Hepatocyte (in vitro differentiated cells): ENCODE measurements around the gene TAF12. TPM values are rescaled to one million over a fixed set of nuclear protein-coding genes. Genes with fewer than 3 reads are reported as not detected.

Source experiments
- DNase-seq: peaks from one replicate; pipeline ENCODE4 v3.0.0-alpha.2; 2016; ENCODE audit warnings: low spot score
- H2AFZ ChIP-seq: fragments of 200-600 bp; sonication (generic); 2 replicates; pipeline ENCODE4 v1.6.0; 2016; ENCODE audit warnings: antibody characterized with exemption, mild to moderate bottlenecking
- H3K27ac ChIP-seq: fragments of 200-600 bp; sonication (generic); 2 replicates; pipeline ENCODE4 v1.5.1; 2016; ENCODE audit warnings: mild to moderate bottlenecking
- H3K27me3 ChIP-seq: fragments of 200-600 bp; sonication (generic); 2 replicates; pipeline ENCODE4 v1.6.1; 2016
- H3K36me3 ChIP-seq: fragments of 200-600 bp; sonication (generic); replicated peaks from 2 replicates; pipeline ENCODE4 v1.5.1; 2016; ENCODE audit warnings: low read depth; ENCODE audit not compliant: insufficient read depth
- H3K4me1 ChIP-seq: fragments of 200-600 bp; sonication (generic); 2 replicates; pipeline ENCODE4 v1.5.1; 2016; ENCODE audit warnings: mild to moderate bottlenecking, moderate library complexity; ENCODE audit not compliant: insufficient read depth
- H3K4me2 ChIP-seq: fragments of 200-600 bp; sonication (generic); 2 replicates; pipeline ENCODE4 v1.6.0; 2016
- H3K4me3 ChIP-seq: fragments of 200-600 bp; sonication (generic); 2 replicates; pipeline ENCODE4 v1.5.1; 2016; ENCODE audit warnings: mild to moderate bottlenecking
- H3K79me2 ChIP-seq: fragments of 200-600 bp; sonication (generic); 2 replicates; pipeline ENCODE4 v1.6.0; 2017; ENCODE audit warnings: mild to moderate bottlenecking
- H3K9me2 ChIP-seq: fragments of 200-600 bp; sonication (generic); replicated peaks from 2 replicates; pipeline ENCODE4 v1.6.0; 2017; ENCODE audit warnings: mild to moderate bottlenecking; ENCODE audit not compliant: insufficient read depth
- H3K9me3 ChIP-seq: fragments of 200-600 bp; sonication (generic); 2 replicates; pipeline ENCODE4 v1.5.1; 2016; ENCODE audit warnings: low read depth, mild to moderate bottlenecking
- H4K20me1 ChIP-seq: fragments of 200-600 bp; sonication (generic); 2 replicates; pipeline ENCODE4 v1.6.0; 2016; ENCODE audit warnings: mild to moderate bottlenecking; ENCODE audit not compliant: insufficient read depth, poor library complexity, severe bottlenecking
- CTCF ChIP-seq: fragments of 200-600 bp; sonication (generic); IDR thresholded peaks from 2 replicates; pipeline ENCODE4 v1.5.1; 2016; ENCODE audit warnings: antibody characterized with exemption, mild to moderate bottlenecking; ENCODE audit not compliant: poor library complexity
- EZH2 ChIP-seq: fragments of 200-600 bp; sonication (generic); IDR thresholded peaks from 2 replicates; pipeline ENCODE4 v1.6.1; 2016; ENCODE audit warnings: antibody characterized with exemption, mild to moderate bottlenecking, borderline replicate concordance
- EZH2phosphoT487 ChIP-seq: fragments of 200-600 bp; sonication (generic); IDR thresholded peaks from one replicate; pipeline ENCODE4 v1.6.1; 2018; ENCODE audit warnings: antibody characterized with exemption, mild to moderate bottlenecking, low read depth, moderate library complexity; ENCODE audit not compliant: unreplicated experiment, severe bottlenecking
- WGBS: methylation state at CpG from one replicate; pipeline ENCODE4 v1.1.6; 2016; ENCODE audit warnings: low lambda C conversion rate; ENCODE audit errors: missing lambda C conversion rate; 5-methylcytosine and 5-hydroxymethylcytosine counted together
- polyA plus RNA-seq: library from polyadenylated mRNA; unstranded; fragments of >200 nt; fragmentation: Nextera tagmentation; extraction: Ambion mirVana; gene quantifications from 2 replicates; pipeline ENCODE4 v1.2.1, GENCODE V29; 2016
- total RNA-seq: library from RNA; depleted of rRNA; stranded (reverse); fragments of >200 nt; gene quantifications from 2 replicates; pipeline ENCODE4 v1.2.3, GENCODE V29; 2014

The TAF12 gene
- total and polyA plus RNA-seq, 2 experiments from 2014 or later = 26.5 to 35.0 TPM

GRCh38 chr1:28580722-28581530 is 61.9 kb downstream of the TAF12 start:
- H2AFZ ChIP-seq = no peak overlapping the region
- DNase-seq = peak; percentile 50
- under 1% methylated on average over 25 of the region's 26 CpGs for WGBS

GRCh38 chr1:28579401-28579800 is 63.5 kb downstream of the TAF12 start:
- Histone ChIP-seq H3K9me2 (no peaks in the 10 kb centered on the region), H3K4me1 (peaks cover 19% of the 10 kb centered on the region), H3K36me3 (no peaks in the 10 kb centered on the region), H3K4me2 (peak overlapping the region; percentile 93), H3K27ac (no peak overlapping the region), H3K79me2 (peaks cover 27% of the 10 kb centered on the region), H3K4me3 (no peak overlapping the region), H4K20me1 (peaks cover 34% of the 10 kb centered on the region), H3K9me3 (no peaks in the 10 kb centered on the region), H2AFZ (no peak overlapping the region), H3K27me3 (no peaks in the 10 kb centered on the region)
- no peak for TF ChIP-seq CTCF
- TF ChIP-seq EZH2 = no peak
- no peak for TF ChIP-seq EZH2phosphoT487
- 88% methylated on average over 1 of the region's 1 CpG for WGBS
- no peak for DNase-seq

More at GRCh38 chr1:28580722-28581530, 61.9 kb downstream of the TAF12 start:
- Histone ChIP-seq H3K79me2 (peaks cover 27% of the 10 kb centered on the region), H3K9me2 (no peaks in the 10 kb centered on the region), H3K4me2 (peak overlapping the region; percentile 93), H4K20me1 (peaks cover 34% of the 10 kb centered on the region), H3K4me3 (peak overlapping the region; percentile 97), H3K4me1 (peaks cover 19% of the 10 kb centered on the region), H3K27ac (peak overlapping the region; percentile 87), H3K9me3 (no peaks in the 10 kb centered on the region), H3K27me3 (no peaks in the 10 kb centered on the region), H3K36me3 (no peaks in the 10 kb centered on the region)
- no peak for TF ChIP-seq EZH2phosphoT487
- TF ChIP-seq EZH2 = no peak
- TF ChIP-seq CTCF = no peak

- H3K36me3 ChIP-seq = no peaks in the 10 kb centered on the region
- no peaks in the 10 kb centered on the region for H3K9me2 ChIP-seq
- no peak for DNase-seq
- no peak overlapping the region for H3K4me3 ChIP-seq
- H3K4me2 ChIP-seq = no peak overlapping the region
- H3K79me2 ChIP-seq = peaks cover 27% of the 10 kb centered on the region
- no peak for TF ChIP-seq EZH2
- no peak for TF ChIP-seq CTCF
- TF ChIP-seq EZH2phosphoT487 = no peak
- H3K27me3 ChIP-seq = no peaks in the 10 kb centered on the region
- H3K27ac ChIP-seq = no peak overlapping the region
- no peak overlapping the region for H2AFZ ChIP-seq
- H3K9me3 ChIP-seq = no peaks in the 10 kb centered on the region
- peaks cover 19% of the 10 kb centered on the region for H3K4me1 ChIP-seq
- 94% methylated on average over 6 of the region's 6 CpGs for WGBS
- peaks cover 34% of the 10 kb centered on the region for H4K20me1 ChIP-seq
Measured at GRCh38 chr1:28578696-28579218, 64.1 kb downstream of the TAF12 start.
